ENCODE results near the gene SLF2.
"Not testable (repeated sequence)": the region's sequence is repeated elsewhere in the genome, so short reads cannot be mapped to it uniquely, and the experiment has no call there.

The SLF2 gene

GRCh38 chr10:100975397-100975796, 62.6 kb downstream of the SLF2 start:
- not testable (repeated sequence) for H3K4me1 Mint-ChIP-seq, H3K27me3 Mint-ChIP-seq, H3K9me3 Mint-ChIP-seq, H3K27ac Mint-ChIP-seq, H3K4me3 Mint-ChIP-seq, H3K36me3 Mint-ChIP-seq

GRCh38 chr10:100976906-100977305, 64.1 kb downstream of the SLF2 start:
- Mint-ChIP-seq H3K36me3 (no peaks in the 10 kb centered on the region), H3K9me3 (no peaks in the 10 kb centered on the region), H3K27ac (no peak overlapping the region)

GRCh38 chr10:100977436-100977835, 64.7 kb downstream of the SLF2 start:
- Mint-ChIP-seq H3K9me3 (no peaks in the 10 kb centered on the region), H3K27ac (no peak overlapping the region), H3K4me3 (no peak overlapping the region), H3K27me3 (no peaks in the 10 kb centered on the region), H3K36me3 (no peaks in the 10 kb centered on the region), H3K4me1 (no peaks in the 10 kb centered on the region)

More at GRCh38 chr10:100976906-100977305, 64.1 kb downstream of the SLF2 start:
- no peaks in the 10 kb centered on the region for H3K4me1 Mint-ChIP-seq
- H3K4me3 Mint-ChIP-seq: no peak overlapping the region
- H3K27me3 Mint-ChIP-seq: no peaks in the 10 kb centered on the region

- Mint-ChIP-seq H3K4me1 (no peaks in the 10 kb centered on the region), H3K27ac (no peak overlapping the region), H3K9me3 (no peaks in the 10 kb centered on the region), H3K27me3 (no peaks in the 10 kb centered on the region), H3K36me3 (no peaks in the 10 kb centered on the region), H3K4me3 (no peak overlapping the region)
Measured at GRCh38 chr10:100978121-100978900, 65.5 kb downstream of the SLF2 start.

GRCh38 chr10:100978901-100979195, 66.1 kb downstream of the SLF2 start:
- Mint-ChIP-seq H3K4me1 (no peaks in the 10 kb centered on the region), H3K4me3 (no peak overlapping the region), H3K9me3 (no peaks in the 10 kb centered on the region), H3K36me3 (no peaks in the 10 kb centered on the region), H3K27ac (no peak overlapping the region), H3K27me3 (no peaks in the 10 kb centered on the region)

- Mint-ChIP-seq H3K36me3 (no peaks in the 10 kb centered on the region), H3K9me3 (no peaks in the 10 kb centered on the region), H3K27ac (no peak overlapping the region), H3K4me1 (no peaks in the 10 kb centered on the region), H3K4me3 (no peak overlapping the region), H3K27me3 (no peaks in the 10 kb centered on the region)
Measured at GRCh38 chr10:100979791-100980272, 67.1 kb downstream of the SLF2 start.

- Mint-ChIP-seq H3K36me3 (no peaks in the 10 kb centered on the region), H3K4me1 (peaks cover under 1% of the 10 kb centered on the region)
Measured at GRCh38 chr10:100980311-100980710, 67.5 kb downstream of the SLF2 start.

GRCh38 chr10:100980711-100981110, 67.9 kb downstream of the SLF2 start:
- H3K4me3 Mint-ChIP-seq: no peak overlapping the region
- no peak overlapping the region for H3K27ac Mint-ChIP-seq
- peaks cover 5% of the 10 kb centered on the region for H3K4me1 Mint-ChIP-seq
- H3K36me3 Mint-ChIP-seq: no peaks in the 10 kb centered on the region
- H3K27me3 Mint-ChIP-seq: no peaks in the 10 kb centered on the region
- H3K9me3 Mint-ChIP-seq: no peaks in the 10 kb centered on the region

More at GRCh38 chr10:100980311-100980710, 67.5 kb downstream of the SLF2 start:
- no peak overlapping the region for H3K27ac Mint-ChIP-seq
- no peak overlapping the region for H3K4me3 Mint-ChIP-seq
- no peaks in the 10 kb centered on the region for H3K27me3 Mint-ChIP-seq
- no peaks in the 10 kb centered on the region for H3K9me3 Mint-ChIP-seq

GRCh38 chr10:100981178-100981772, 68.5 kb downstream of the SLF2 start:
- no peaks in the 10 kb centered on the region for H3K27me3 Mint-ChIP-seq
- H3K4me3 Mint-ChIP-seq: no peak overlapping the region
- H3K27ac Mint-ChIP-seq: no peak overlapping the region
- H3K4me1 Mint-ChIP-seq: peaks cover 10% of the 10 kb centered on the region
- H3K36me3 Mint-ChIP-seq: no peaks in the 10 kb centered on the region
- H3K9me3 Mint-ChIP-seq: no peaks in the 10 kb centered on the region

GRCh38 chr10:100982916-100983830, 70.4 kb downstream of the SLF2 start:
- no peak overlapping the region for H3K4me3 Mint-ChIP-seq
- no peaks in the 10 kb centered on the region for H3K27me3 Mint-ChIP-seq
- H3K9me3 Mint-ChIP-seq: no peaks in the 10 kb centered on the region
- H3K36me3 Mint-ChIP-seq: peaks cover 8% of the 10 kb centered on the region
- no peak overlapping the region for H3K27ac Mint-ChIP-seq
- peaks cover 22% of the 10 kb centered on the region for H3K4me1 Mint-ChIP-seq

- Mint-ChIP-seq H3K36me3 (peaks cover 8% of the 10 kb centered on the region), H3K27me3 (no peaks in the 10 kb centered on the region), H3K4me1 (peaks cover 22% of the 10 kb centered on the region), H3K9me3 (no peaks in the 10 kb centered on the region), H3K27ac (no peak overlapping the region), H3K4me3 (no peak overlapping the region)
Measured at GRCh38 chr10:100983868-100984671, 71.3 kb downstream of the SLF2 start.

GRCh38 chr10:100984672-100985177, 72.0 kb downstream of the SLF2 start:
- Mint-ChIP-seq H3K36me3 (peaks cover 9% of the 10 kb centered on the region), H3K4me1 (peaks cover 28% of the 10 kb centered on the region), H3K4me3 (no peak overlapping the region), H3K27me3 (no peaks in the 10 kb centered on the region), H3K27ac (no peak overlapping the region), H3K9me3 (no peaks in the 10 kb centered on the region)

- H3K27me3 Mint-ChIP-seq: no peaks in the 10 kb centered on the region
- peak overlapping the region; percentile 24 for H3K27ac Mint-ChIP-seq
- H3K9me3 Mint-ChIP-seq: no peaks in the 10 kb centered on the region
- H3K36me3 Mint-ChIP-seq: peaks cover 10% of the 10 kb centered on the region
- peaks cover 30% of the 10 kb centered on the region for H3K4me1 Mint-ChIP-seq
- H3K4me3 Mint-ChIP-seq: no peak overlapping the region
Measured at GRCh38 chr10:100985336-100985735, 72.6 kb downstream of the SLF2 start.

GRCh38 chr10:100986623-100986951, 73.8 kb downstream of the SLF2 start:
- peaks cover 21% of the 10 kb centered on the region for H3K36me3 Mint-ChIP-seq
- H3K27me3 Mint-ChIP-seq: no peaks in the 10 kb centered on the region
- peak overlapping the region; percentile 92 for H3K4me3 Mint-ChIP-seq
- H3K27ac Mint-ChIP-seq: peak overlapping the region; percentile 96
- H3K9me3 Mint-ChIP-seq: no peaks in the 10 kb centered on the region
- peaks cover 41% of the 10 kb centered on the region for H3K4me1 Mint-ChIP-seq
